CD4-positive, alpha-beta T cell treated with Interleukin-6 at 100 ng/mL for 8 hours (primary cell): ENCODE measurements around the gene ANKRD28.
A peak's percentile ranks its signal among the peaks of the same experiment; 100 is the strongest.
"Not testable (repeated sequence)": the region's sequence is repeated elsewhere in the genome, so short reads cannot be mapped to it uniquely, and the experiment has no call there.

ENCODE experiments used
- DNase-seq: peaks from one replicate; pipeline ENCODE4 v3.0.0-alpha.2; 2020; ENCODE audit warnings: mixed read lengths, low spot score

The ANKRD28 gene

GRCh38 chr3:15634671-15635070 lies 163.1 kb downstream of the ANKRD28 start:
- DNase-seq, result no peak

- DNase-seq, result no peak
Measured at GRCh38 chr3:15633766-15634598, 163.8 kb downstream of the ANKRD28 start.

GRCh38 chr3:15633159-15633558 lies 164.6 kb downstream of the ANKRD28 start:
- DNase-seq, result no peak

GRCh38 chr3:15632212-15632580 lies 165.6 kb downstream of the ANKRD28 start:
- DNase-seq, result no peak

- no peak for DNase-seq
Measured at GRCh38 chr3:15631426-15632211, 166.2 kb downstream of the ANKRD28 start.

- DNase-seq, result no peak
Measured at GRCh38 chr3:15630646-15631350, 167.0 kb downstream of the ANKRD28 start.

- DNase-seq, result peak; percentile 77
Measured at GRCh38 chr3:15629860-15630597, 167.8 kb downstream of the ANKRD28 start.

- DNase-seq, result no peak
Measured at GRCh38 chr3:15628967-15629366, 168.8 kb downstream of the ANKRD28 start.

- peak; percentile 18 for DNase-seq
Measured at GRCh38 chr3:15623535-15624440, 174.0 kb downstream of the ANKRD28 start.

- DNase-seq, result not testable (repeated sequence)
Measured at GRCh38 chr3:15619659-15620464, 177.9 kb downstream of the ANKRD28 start.
